Measurements from ENCODE around the gene JPH4.

- TF ChIP-seq EZH2 (IDR thresholded peaks at IDR 0.05; ENCODE audit: borderline replicate concordance, low read depth, low read length, poor library complexity, severe bottlenecking) (no peak), CTCF (conservative IDR thresholded peaks at IDR 0.05; ENCODE audit: low read depth, low read length) (no peak)
These were observed 23.1 kb downstream of the JPH4 start for GRCh38 chr14:23555533-23555881.

Measured in A673 (cell line).